Stimulated activated CD8-positive, alpha-beta memory T cell treated with anti-CD3 and anti-CD28 coated beads, Interleukin-7, amount 100 ng/mL, for 24 hours (primary cell): Measurements from ENCODE around the gene CAMTA1.

ENCODE experiments used
- DNase-seq: peaks from one replicate; pipeline ENCODE4 v3.0.0-alpha.2; 2020; ENCODE audit warnings: low read depth

The CAMTA1 gene

GRCh38 chr1:7198664-7199063 is 413.4 kb downstream of the CAMTA1 start:
- DNase-seq, result no peak

GRCh38 chr1:7199077-7199779 is 414.0 kb downstream of the CAMTA1 start:
- DNase-seq, result no peak

- no peak for DNase-seq
These were observed 422.8 kb downstream of the CAMTA1 start for GRCh38 chr1:7207875-7208646.

GRCh38 chr1:7208647-7209180 is 423.5 kb downstream of the CAMTA1 start:
- no peak for DNase-seq

- DNase-seq, result no peak
These were observed 424.1 kb downstream of the CAMTA1 start for GRCh38 chr1:7209336-7209735.

- no peak for DNase-seq
These were observed 433.1 kb downstream of the CAMTA1 start for GRCh38 chr1:7218210-7218832.

GRCh38 chr1:7219031-7219430 is 433.8 kb downstream of the CAMTA1 start:
- DNase-seq, result no peak

GRCh38 chr1:7220007-7220406 is 434.8 kb downstream of the CAMTA1 start:
- no peak for DNase-seq

- DNase-seq, result no peak
These were observed 435.5 kb downstream of the CAMTA1 start for GRCh38 chr1:7220712-7221252.

GRCh38 chr1:7221826-7222694 is 436.8 kb downstream of the CAMTA1 start:
- DNase-seq, result no peak

- no peak for DNase-seq
These were observed 437.4 kb downstream of the CAMTA1 start for GRCh38 chr1:7222695-7223015.

GRCh38 chr1:7223334-7224080 is 438.3 kb downstream of the CAMTA1 start:
- DNase-seq, result no peak

- no peak for DNase-seq
These were observed 438.9 kb downstream of the CAMTA1 start for GRCh38 chr1:7224081-7224534.

- no peak for DNase-seq
These were observed 439.4 kb downstream of the CAMTA1 start for GRCh38 chr1:7224644-7225043.

- DNase-seq, result no peak
These were observed 440.7 kb downstream of the CAMTA1 start for GRCh38 chr1:7225711-7226505.

GRCh38 chr1:7227654-7228053 is 442.4 kb downstream of the CAMTA1 start:
- DNase-seq, result no peak

GRCh38 chr1:7228252-7228961 is 443.2 kb downstream of the CAMTA1 start:
- no peak for DNase-seq

GRCh38 chr1:7229186-7229585 is 443.9 kb downstream of the CAMTA1 start:
- DNase-seq, result no peak
